Left forelimb (tissue), 1 donor: ENCODE measurements around the gene A4GNT.
"Not testable (repeated sequence)": the region's sequence is repeated elsewhere in the genome, so short reads cannot be mapped to it uniquely, and the experiment has no call there.

ENCODE experiments used
- DNase-seq: peaks from one replicate; pipeline ENCODE4 v3.0.0-alpha.2; 2018; ENCODE audit warnings: low spot score

Gene A4GNT

GRCh38 chr3:138118612-138119422, 13.4 kb downstream of the A4GNT start:
- no peak for DNase-seq

DNA sequence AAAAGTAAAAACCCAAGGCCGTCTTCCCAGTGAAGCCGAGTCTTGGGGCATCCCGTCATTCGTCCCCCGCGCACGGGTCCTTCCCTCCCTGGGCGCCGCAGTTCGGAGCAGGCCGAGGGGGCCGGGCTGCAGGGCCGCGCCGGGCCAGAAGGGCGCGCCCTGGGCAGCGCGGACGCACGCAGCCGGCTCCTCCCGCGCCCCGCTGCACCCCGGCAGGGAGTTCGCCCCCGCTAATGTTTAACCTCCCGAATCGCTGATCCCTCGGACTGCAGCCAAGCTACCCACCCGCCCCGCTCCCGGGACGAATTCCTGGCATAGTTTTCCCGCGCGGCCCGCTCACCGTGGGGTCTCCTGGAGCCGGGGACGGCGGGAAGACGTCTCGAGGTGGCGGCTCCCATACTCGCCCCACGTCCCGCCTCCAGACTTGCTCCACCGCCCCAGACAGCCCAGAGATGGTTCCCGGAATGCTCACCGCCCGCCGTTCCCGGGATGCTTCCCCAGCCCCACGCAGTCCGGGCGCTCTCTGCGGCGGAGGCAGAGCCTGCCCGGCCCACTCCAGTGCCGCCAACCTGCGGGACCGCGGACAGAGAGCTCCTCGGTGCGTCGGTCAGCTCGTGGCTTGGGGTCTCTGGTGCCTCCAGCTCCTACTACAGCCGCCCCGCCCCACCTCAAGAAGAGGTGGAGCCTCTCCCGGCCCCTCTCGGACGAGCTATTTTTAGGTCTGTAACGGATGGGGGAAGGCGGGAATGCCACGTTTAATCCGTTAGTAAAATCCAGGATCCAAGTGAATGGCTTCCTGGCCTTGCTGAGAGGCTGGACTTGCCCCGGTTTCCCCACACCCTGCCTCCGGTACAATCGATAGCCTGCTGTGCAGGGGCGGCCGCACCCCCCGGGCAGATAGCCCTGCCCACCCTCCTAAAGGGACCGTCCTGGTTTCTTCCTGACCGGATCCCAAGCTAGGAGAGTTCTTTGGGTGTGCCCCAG, 16.9 kb downstream of the A4GNT start, which contains the start of gene DZIP1L:
TSS of gene DZIP1L (minus strand) at position 621 of the 984 bp plus-strand sequence. CDS start 11,637 bp downstream, outside the sequence.
- DNase-seq, result peak; percentile 89

DNA sequence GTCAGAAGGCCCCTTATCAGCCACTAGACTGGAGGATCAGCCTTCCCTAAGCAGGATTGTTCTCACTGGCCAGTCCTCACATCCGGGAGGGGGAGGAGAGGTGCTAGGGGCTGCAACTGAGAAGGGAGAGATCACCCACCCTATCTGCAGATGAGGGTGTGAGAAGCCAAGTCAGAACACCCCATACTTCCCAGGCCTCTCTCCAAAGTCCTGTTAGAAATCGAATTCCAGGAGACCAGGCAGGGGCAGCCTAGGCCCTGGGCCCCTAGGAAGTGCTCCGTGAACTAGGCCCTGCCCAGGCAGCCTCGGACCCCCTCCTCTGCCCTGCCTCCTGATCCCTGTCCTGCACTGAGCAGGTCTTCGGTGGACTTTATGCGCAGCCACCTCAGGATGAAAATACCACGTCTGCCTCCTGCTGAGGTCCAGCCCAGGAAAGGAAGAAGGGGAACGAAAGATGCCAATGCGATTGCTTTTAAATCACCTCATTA, 17.7 kb downstream of the A4GNT start:
- DNase-seq, result no peak

- no peak for DNase-seq
Measured at GRCh38 chr3:138113326-138113725, 18.9 kb downstream of the A4GNT start.

- DNase-seq, result no peak
Measured at GRCh38 chr3:138112362-138112761, 19.8 kb downstream of the A4GNT start.

DNA sequence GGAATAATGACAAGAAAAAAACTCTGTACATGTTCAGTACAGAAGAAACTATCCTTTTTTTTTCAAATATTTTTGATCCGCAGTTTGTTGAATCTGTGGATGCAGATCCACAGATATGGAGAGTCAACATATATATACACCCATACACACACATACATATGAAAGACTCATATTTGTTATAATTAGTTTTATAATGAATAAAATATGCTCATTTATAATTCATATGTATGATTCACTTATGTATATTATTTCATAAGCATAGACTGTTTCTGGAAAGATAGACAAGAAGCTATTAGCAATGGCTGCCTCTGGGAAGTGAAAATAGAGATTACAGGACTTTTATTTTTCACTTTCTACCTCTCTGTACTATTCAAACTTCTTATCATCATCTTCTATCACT, 26.6 kb downstream of the A4GNT start:
- no peak for DNase-seq

DNA sequence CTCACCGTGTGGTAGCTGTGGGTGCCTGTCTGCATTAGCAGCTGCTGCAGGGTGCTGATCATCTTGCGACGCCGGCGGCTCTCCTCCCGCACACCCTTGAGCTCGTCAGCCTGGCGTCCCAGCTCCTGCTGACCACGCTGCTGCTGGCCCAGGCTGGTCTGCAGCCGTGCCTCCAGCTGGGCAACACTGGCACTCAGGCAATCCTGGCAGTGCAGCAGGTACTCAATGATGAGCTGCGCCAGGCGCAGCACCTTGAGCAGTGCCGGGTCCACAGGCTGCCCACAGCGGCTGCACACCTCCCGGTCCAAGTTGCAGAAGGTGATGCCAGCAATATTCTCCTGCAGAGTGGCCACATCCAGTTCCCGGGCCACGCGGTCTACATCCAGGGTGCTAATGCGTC, 28.7 kb downstream of the A4GNT start:
- no peak for DNase-seq

DNA sequence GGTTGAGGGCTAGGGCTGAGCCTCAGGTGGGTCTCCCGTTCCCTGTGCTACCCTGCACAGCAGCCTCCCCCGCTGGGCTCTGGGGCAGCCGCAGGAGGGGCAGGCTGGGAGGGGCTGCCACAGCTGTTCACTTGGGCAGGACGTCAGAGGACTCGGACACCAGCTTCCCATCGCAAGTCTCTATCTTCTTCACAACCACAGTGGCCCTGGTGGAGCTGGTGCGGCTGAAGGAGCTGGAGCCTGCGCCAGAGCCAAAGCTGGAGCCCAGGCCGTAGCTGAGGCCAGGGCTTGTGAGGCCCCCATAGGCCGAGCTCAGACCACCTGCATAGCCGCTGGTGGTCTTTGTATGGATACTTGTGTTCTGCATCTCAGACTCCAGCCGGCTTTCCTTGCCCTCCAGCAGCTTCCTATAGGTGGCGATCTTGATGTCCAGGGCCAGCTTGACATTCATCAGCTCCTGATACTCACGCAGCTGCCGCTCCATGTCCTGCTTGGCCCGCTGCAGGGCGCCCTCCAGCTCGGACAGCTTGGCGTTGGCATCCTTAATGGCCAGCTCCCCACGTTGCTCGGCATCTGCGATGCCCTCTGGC, 30.7 kb downstream of the A4GNT start:
- DNase-seq, result not testable (repeated sequence)

GRCh38 chr3:138099417-138099816, 32.8 kb downstream of the A4GNT start:
- DNase-seq, result no peak

- no peak for DNase-seq
Measured at GRCh38 chr3:138097192-138098172, 34.7 kb downstream of the A4GNT start.

GRCh38 chr3:138093721-138094120, 38.5 kb downstream of the A4GNT start:
- no peak for DNase-seq

GRCh38 chr3:138092023-138092422, 40.2 kb downstream of the A4GNT start:
- DNase-seq, result no peak

DNA sequence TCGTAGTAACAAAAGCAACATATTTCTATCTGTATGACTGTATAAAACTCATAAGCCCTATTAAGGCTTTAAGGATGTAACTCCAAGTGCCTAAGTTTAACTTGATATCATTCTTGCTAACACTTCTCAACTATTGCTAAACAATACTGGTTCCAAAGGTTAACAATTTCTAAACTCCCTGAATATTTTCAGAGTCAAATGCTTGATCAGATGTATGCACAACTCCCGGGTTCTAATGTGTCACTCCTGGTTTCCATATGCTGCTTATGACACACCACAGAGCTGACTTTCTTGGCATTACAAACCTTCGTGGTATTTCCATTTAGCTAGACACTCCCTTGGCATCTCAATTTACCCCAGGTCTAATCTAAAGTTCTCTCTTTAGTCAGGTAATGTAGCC, 43.1 kb downstream of the A4GNT start:
- no peak for DNase-seq

DNA sequence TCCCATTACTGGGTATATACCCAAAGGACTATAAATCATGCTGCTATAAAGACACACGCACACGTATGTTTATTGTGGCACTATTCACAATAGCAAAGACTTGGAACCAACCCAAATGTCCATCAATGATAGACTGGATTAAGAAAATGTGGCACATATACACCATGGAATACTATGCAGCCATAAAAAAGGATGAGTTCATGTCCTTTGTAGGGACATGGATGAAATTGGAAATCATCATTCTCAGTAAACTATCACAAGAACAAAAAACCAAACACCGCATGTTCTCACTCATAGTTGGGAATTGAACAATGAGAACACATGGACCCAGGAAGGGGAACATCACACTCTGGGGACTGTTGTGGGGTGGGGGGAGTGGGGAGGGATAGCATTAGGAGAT, 46.4 kb downstream of the A4GNT start:
- not testable (repeated sequence) for DNase-seq

GRCh38 chr3:138084196-138084595, 48.0 kb downstream of the A4GNT start:
- no peak for DNase-seq

- DNase-seq, result no peak
Measured at GRCh38 chr3:138082992-138083386, 49.2 kb downstream of the A4GNT start.

- DNase-seq, result no peak
Measured at GRCh38 chr3:138082085-138082991, 49.9 kb downstream of the A4GNT start.

GRCh38 chr3:138081371-138082084, 50.7 kb downstream of the A4GNT start:
- no peak for DNase-seq

DNA sequence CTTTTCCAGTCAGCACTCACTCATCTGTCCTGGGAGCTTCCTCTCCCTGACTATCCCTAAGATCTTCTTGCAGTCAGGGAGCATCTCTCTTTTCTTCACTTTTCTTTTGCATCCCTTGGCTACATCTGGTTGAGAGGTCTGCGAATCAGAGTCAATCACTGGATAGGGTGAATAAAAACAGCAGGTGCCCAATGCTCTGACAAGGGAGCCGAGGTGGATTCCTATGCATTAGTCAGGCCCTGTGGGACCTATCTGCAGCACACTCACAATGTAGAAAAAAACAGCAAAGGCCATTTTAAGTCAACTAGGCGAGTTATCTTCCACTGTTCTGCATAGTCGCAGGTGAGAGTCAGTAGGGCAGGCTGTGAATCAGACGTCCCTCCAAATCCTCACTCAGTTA, 52.3 kb downstream of the A4GNT start:
- no peak for DNase-seq
